ENCODE results near the gene DENND4A. TPM values are rescaled to one million over a fixed set of nuclear protein-coding genes. Genes with fewer than 3 reads are reported as not detected.
A peak's percentile ranks its signal among the peaks of the same experiment; 100 is the strongest.
"Not testable (repeated sequence)": the region's sequence is repeated elsewhere in the genome, so short reads cannot be mapped to it uniquely, and the experiment has no call there.

Gene DENND4A
- polyA plus RNA-seq, 3 donors, result 7.7 to 13.2 (median 8.5) TPM

- no peak overlapping the region for H3K27ac ChIP-seq (ENCODE audit: low read depth, low read length)
- WGBS, 3 donors, result 91 to 98% (median 95%) methylated on average over 3 of the region's 3 CpGs
Observed at GRCh38 chr15:65629548-65629947, 162.5 kb downstream of the DENND4A start.

- WGBS, 3 donors, result 60 to 75% (median 70%) methylated on average over 4 of the region's 4 CpGs
Observed at GRCh38 chr15:65626856-65627255, 165.2 kb downstream of the DENND4A start.

GRCh38 chr15:65623103-65623502 lies 169.0 kb downstream of the DENND4A start:
- no peak overlapping the region for H3K27ac ChIP-seq (ENCODE audit: low read depth, low read length)

More at GRCh38 chr15:65626856-65627255, 165.2 kb downstream of the DENND4A start:
- no peak overlapping the region for H3K27ac ChIP-seq (ENCODE audit: low read depth, low read length)

GRCh38 chr15:65621638-65622037 lies 170.5 kb downstream of the DENND4A start, which contains the start of gene SLC24A1:
TSS of gene SLC24A1 (plus strand) at chr15:65621938. CDS start at chr15:65624081, 2,143 bp downstream.
- WGBS, 3 donors, result 80 to 94% (median 93%) methylated on average over 6 of the region's 6 CpGs
- no peak within 1 kb of the TSS for H3K27ac ChIP-seq (ENCODE audit: low read depth, low read length)

GRCh38 chr15:65620833-65621232 lies 171.3 kb downstream of the DENND4A start:
- H3K27ac ChIP-seq (ENCODE audit: low read depth, low read length), result no peak overlapping the region
- 81 to 92% (median 89%) methylated on average over 2 of the region's 2 CpGs for WGBS, 3 donors

- H3K27ac ChIP-seq (ENCODE audit: low read depth, low read length), result no peak overlapping the region
- WGBS, 3 donors, result 51 to 76% (median 61%) methylated on average over 5 of the region's 5 CpGs
Observed at GRCh38 chr15:65619626-65620290, 172.3 kb downstream of the DENND4A start.

GRCh38 chr15:65618560-65619109 lies 173.5 kb downstream of the DENND4A start:
- WGBS, 3 donors, result 64 to 74% (median 72%) methylated on average over 5 of the region's 5 CpGs
- H3K27ac ChIP-seq (ENCODE audit: low read depth, low read length), result no peak overlapping the region

GRCh38 chr15:65615887-65616286 lies 176.2 kb downstream of the DENND4A start:
- 91 to 100% (median 96%) methylated on average over 1 of the region's 1 CpG for WGBS, 3 donors

GRCh38 chr15:65612949-65613744 lies 178.9 kb downstream of the DENND4A start:
- no peak overlapping the region for H3K27ac ChIP-seq (ENCODE audit: low read depth, low read length)
- 52 to 80% (median 76%) methylated on average over 6 of the region's 6 CpGs for WGBS, 3 donors

More at GRCh38 chr15:65615887-65616286, 176.2 kb downstream of the DENND4A start:
- H3K27ac ChIP-seq (ENCODE audit: low read depth, low read length), result not testable (repeated sequence)

- no peak overlapping the region for H3K27ac ChIP-seq (ENCODE audit: low read depth, low read length)
- 24 to 75% (median 64%) methylated on average over 2 of the region's 2 CpGs for WGBS, 3 donors
Observed at GRCh38 chr15:65612616-65612946, 179.5 kb downstream of the DENND4A start.

- no peak overlapping the region for H3K27ac ChIP-seq (ENCODE audit: low read depth, low read length)
- WGBS, 3 donors, result 71 to 83% (median 78%) methylated on average over 5 of the region's 5 CpGs
Observed at GRCh38 chr15:65611888-65612615, 180.0 kb downstream of the DENND4A start.

GRCh38 chr15:65610871-65611718 lies 181.0 kb downstream of the DENND4A start, which contains the start of gene INTS14:
TSS of gene INTS14 (minus strand) at chr15:65611131. CDS start at chr15:65607380, 3,751 bp downstream.
- H3K27ac ChIP-seq (ENCODE audit: low read depth, low read length), result peak within 1 kb of the TSS; percentile 25
- 0 to 1% (median 0%) methylated on average over 61 to 64 of the region's 64 CpGs for WGBS, 3 donors

Other genes starting within 250 kb of the DENND4A start
- 10 to 100 TPM; 15.1 to 17.3 (median 15.7) TPM for gene INTS14, start 181.2 kb downstream of the DENND4A start, polyA plus RNA-seq
- gene SLC24A1, start 170.4 kb downstream of the DENND4A start, polyA plus RNA-seq, result 10 to 100 TPM in 1 of 3 donors, 1 to 10 TPM in 2; 3.6 to 13.8 (median 4.3) TPM
- 100 to 1,000 TPM in 2 of 3 donors, 10 to 100 TPM in 1; 75.5 to 188 (median 103) TPM for gene RAB11A, start 77.2 kb upstream of the DENND4A start, polyA plus RNA-seq